Dermis blood vessel endothelial cell (primary cell): ENCODE data around the gene ESRRA. TPM values are rescaled to one million over a fixed set of nuclear protein-coding genes. Genes with fewer than 3 reads are reported as not detected.
"Not testable (repeated sequence)": the region's sequence is repeated elsewhere in the genome, so short reads cannot be mapped to it uniquely, and the experiment has no call there.

Experiments
- DNase-seq: peaks from one replicate; pipeline ENCODE4 v3.0.0; 2010
- total RNA-seq: library from RNA; depleted of rRNA; stranded (reverse); fragments of >200 nt; gene quantifications from 2 replicates; pipeline ENCODE4 v1.2.3, GENCODE V29; 2014

ESRRA gene
- total RNA-seq, 1 donor from 2014 or later = 76.7 TPM

DNA sequence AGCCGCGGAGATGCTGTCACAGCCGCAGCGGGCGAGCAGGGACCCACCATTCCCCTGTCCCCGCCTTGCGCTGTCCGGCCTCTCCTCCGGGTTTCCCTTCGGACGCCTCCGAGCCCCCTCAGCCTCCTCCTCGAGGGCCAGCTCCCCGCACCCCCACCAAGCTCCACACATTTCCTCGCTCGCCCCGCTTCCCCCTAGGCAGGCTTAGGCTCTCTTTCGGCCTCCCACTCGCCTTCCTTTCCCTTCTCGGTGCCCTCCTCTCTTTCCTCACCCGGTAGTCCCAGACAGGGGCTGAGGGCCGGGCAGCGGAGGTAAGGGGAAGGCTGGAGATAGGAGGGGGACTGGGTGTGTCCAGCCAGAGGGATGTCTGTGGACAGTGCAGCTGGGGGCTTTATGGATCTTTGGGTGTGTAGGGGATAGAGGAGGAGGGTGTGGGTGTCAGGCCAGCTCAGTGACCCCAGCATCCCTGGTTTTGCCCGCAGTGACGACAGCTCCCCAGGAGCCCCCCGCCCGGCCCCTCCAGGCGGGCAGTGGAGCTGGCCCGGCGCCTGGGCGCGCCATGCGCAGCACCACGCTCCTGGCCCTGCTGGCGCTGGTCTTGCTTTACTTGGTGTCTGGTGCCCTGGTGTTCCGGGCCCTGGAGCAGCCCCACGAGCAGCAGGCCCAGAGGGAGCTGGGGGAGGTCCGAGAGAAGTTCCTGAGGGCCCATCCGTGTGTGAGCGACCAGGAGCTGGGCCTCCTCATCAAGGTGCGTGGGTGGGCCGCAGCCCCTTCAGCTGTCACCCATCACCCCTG lies 12.7 kb upstream of the ESRRA start:
- DNase-seq = no peak

DNA sequence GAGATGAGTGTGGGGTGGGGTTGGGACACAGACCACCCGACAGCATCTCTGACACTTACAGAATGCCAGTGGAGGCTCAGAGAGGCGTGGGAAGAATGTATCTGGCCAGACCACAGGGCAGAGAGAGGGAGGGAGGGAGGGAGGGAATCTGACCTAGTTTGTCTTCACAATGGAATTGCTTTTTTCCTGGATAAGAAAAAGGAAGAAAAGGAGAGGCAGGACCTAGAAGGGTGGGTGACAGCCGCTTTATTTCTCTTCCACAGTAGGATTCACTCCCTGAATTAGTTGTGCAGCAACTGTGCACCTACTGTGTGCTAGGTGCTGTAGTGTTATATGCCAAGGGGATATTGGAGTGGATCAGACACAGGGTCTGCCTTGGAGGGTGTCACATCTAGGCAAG lies 10.6 kb upstream of the ESRRA start:
- no peak for DNase-seq

DNA sequence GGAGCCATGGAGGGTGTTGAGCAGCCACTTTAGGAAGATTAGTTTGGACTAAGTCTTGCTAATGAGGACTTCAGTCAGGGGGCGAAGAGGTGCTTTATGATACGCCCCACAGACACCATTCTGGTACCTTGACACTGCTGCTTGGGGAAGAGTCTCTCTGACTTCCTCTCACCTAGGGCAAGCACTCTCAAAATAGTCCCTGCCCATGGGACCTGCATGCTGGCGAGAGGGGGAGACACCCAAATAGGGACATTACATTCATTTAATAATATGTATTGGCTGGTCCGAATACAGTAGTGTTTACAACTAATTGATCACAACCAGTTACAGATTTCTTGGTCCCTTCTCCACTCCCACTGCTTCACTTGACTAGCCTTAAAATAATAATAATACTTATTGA lies 9.6 kb upstream of the ESRRA start:
- DNase-seq = no peak

DNA sequence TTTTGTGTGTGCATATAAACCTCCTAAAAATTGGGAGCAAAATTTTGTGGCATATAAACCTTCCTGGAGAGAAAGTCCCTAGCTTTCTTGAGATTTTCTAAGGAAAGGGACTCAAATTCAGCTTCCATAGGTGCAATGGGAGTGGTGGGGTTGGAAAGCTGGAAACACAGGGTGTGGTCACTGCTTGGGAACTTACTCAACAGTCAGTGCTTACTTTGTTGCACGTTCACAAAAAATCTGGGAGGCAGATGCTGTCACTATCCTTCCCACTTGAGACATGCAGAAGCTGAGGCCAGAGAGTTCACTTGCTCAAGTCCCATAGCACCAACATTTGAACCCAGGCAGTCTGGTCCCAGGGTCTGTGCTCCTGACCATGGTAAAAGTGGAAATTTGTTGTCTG lies 9.1 kb upstream of the ESRRA start:
- DNase-seq = no peak

DNA sequence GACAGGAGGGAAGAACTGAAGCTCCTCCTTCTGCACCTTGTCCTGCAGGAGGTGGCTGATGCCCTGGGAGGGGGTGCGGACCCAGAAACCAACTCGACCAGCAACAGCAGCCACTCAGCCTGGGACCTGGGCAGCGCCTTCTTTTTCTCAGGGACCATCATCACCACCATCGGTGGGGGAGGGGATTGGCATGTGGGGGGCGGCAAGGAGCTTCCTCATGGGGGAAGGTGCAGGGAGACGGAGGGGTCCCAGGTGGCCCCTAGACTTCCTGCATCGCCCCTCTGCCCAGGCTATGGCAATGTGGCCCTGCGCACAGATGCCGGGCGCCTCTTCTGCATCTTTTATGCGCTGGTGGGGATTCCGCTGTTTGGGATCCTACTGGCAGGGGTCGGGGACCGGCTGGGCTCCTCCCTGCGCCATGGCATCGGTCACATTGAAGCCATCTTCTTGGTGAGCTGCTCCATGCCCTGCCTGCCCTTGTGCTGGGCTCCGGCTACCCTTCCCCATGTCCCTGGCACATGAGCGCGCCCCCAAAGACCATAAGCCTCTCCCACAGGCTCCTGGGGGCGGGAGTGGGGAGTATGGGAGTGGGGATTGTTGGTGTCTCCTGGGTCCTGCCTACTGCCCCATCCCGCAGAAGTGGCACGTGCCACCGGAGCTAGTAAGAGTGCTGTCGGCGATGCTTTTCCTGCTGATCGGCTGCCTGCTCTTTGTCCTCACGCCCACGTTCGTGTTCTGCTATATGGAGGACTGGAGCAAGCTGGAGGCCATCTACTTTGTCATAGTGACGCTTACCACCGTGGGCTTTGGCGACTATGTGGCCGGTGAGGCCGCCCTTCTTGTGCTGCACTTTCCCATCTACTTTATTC lies 8.3 kb upstream of the ESRRA start:
- DNase-seq = no peak

DNA sequence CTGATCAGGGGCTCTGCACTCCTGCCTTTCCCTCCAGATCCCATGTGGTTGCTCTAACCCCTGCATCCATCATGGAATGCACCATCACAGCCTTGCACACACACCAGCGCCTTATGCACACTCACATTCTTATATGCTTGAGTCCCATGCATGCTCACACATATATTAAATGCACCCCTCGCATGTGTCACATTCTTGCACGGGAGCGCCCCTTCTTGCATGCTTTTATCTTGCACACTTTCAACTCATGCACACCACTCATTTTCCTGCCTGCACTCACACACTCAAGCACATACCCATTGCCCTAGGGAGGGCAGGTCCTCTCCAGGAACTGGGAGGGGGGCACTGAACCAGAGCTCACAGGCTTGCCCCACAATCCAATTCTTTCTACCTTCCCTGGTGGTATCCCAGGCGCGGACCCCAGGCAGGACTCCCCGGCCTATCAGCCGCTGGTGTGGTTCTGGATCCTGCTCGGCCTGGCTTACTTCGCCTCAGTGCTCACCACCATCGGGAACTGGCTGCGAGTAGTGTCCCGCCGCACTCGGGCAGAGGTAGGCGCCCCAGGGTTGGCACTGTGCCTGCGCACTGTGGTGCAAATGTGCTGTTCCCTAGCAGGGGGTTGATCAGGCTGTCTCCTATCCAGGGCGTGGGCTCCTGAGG lies 7.5 kb upstream of the ESRRA start:
- no peak for DNase-seq

DNA sequence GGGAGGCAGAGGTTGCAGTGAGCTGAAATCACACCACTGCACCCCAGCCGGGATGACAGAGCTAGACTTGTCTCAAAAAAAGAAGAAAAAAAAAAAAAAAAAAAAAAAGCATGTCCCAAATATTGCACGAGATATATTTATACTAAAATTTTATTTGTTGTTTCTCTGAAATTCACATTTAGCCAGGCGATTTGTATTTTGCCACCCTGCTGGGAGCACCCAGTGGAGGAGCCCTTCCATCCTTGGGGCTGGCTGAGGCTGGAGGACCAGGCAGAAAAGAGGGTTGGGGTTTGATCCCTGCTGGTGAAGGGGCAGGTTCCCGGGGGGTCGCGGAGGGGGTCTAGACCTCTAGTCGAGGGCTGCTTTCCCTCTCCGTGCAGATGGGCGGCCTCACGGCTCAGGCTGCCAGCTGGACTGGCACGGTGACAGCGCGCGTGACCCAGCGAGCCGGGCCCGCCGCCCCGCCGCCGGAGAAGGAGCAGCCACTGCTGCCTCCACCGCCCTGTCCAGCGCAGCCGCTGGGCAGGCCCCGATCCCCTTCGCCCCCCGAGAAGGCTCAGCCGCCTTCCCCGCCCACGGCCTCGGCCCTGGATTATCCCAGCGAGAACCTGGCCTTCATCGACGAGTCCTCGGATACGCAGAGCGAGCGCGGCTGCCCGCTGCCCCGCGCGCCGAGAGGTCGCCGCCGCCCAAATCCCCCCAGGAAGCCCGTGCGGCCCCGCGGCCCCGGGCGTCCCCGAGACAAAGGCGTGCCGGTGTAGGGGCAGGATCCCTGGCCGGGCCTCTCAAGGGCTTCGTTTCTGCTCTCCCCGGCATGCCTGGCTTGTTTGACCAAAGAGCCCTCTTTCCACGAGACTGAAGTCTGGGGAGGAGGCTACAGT lies 6.1 kb upstream of the ESRRA start:
- DNase-seq = peak; percentile 39

DNA sequence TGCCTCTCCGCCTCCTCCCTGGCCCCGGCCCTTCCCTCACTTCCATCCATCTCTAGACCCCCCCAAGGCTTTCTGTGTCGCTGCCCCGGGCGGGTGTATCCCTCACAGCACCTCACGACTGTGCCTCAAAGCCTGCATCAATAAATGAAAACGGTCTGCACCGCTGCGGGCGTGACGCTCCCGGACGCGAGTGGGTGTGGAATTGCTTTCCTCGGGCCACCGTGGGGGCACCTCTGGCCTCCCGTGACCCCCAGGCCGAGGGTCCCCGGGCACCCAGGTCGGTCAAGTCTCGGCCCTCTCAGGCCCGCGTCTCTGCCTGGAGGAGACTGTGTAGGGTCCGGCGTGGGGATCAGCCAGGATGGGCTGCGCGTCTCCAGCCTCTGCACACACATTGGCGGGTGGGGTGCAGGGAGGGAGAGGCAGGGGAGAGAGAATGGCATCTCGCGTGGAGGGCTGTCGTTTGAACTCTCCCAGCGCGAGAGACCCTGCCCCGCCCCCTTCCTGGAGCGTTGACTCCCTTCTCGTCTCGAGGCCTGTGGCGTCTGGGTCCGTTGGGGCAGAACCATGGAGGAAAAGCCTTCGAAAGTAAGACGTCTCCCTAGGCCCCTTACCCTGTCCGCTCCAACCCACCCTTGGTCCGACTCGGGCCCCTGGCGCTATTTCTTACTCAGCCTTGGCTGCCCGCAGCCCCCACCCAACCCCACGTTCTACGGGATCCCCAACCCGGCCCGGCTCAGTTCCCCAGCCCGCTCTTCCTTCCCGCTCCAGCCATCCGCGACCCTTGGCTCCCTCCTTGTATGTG lies 5.3 kb upstream of the ESRRA start, which contains the start of gene CATSPERZ:
TSS of gene CATSPERZ (plus strand) at position 512 of the 802 bp plus-strand sequence. CDS start at position 565, 53 bp downstream.
- DNase-seq = no peak

DNA sequence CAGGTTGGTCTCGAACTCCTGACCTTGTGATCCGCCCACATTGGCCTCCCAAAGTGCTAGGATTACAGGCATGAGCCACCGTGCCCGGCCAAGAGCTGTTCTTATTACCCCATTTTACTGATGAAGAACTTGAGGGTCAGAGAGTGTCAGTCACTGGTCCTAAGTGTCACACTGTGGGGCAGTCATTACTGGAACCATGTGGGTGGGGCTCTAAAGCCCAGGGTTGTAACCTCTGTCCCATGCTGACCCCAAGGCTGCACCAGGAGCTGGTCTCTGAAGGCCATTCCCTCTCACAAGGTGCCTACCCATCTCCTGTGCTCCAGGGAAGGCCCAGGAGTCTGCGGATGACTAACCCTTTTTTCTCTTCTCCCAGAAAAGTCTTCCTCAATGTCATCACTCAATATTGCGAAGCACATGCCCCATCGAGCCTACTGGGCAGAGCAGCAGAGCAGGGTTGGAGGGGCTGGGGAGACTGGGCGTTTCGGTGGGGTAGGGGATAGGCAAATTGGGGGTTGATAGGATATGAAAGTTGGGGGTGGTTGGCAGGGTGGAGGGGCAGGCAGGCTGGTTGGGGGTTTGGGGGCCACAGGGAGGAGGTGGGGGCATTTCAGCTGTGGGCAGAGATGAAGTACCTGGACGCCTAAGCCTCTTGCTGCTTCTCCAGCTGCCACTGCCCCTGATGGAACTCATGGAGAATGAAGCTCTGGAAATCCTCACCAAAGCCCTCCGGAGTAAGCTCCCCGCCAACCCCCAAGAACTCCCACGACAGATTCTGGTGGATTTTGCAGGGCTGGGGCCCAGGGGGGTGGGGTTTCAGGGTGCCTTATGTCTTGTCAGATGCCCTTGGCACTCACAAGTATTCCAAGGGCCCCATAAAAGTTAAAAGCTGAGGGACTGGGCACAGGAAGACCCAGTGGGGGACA lies 2.0 kb upstream of the ESRRA start:
- DNase-seq = no peak

DNA sequence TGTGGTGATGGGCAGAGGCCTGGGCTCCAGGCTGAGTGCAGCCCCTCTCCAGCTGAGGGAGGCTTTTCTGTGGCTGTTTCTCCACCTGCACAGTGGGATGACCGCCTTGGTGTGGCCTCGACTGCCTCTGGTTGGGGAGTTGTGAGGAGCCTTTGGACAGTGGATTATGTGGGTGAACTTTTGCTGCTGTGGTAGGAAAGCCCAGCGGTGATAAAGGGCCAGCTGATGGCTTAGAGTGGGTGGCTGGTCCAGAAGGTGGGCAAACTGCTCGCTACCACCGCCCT lies 1.4 kb upstream of the ESRRA start:
- no peak for DNase-seq

DNA sequence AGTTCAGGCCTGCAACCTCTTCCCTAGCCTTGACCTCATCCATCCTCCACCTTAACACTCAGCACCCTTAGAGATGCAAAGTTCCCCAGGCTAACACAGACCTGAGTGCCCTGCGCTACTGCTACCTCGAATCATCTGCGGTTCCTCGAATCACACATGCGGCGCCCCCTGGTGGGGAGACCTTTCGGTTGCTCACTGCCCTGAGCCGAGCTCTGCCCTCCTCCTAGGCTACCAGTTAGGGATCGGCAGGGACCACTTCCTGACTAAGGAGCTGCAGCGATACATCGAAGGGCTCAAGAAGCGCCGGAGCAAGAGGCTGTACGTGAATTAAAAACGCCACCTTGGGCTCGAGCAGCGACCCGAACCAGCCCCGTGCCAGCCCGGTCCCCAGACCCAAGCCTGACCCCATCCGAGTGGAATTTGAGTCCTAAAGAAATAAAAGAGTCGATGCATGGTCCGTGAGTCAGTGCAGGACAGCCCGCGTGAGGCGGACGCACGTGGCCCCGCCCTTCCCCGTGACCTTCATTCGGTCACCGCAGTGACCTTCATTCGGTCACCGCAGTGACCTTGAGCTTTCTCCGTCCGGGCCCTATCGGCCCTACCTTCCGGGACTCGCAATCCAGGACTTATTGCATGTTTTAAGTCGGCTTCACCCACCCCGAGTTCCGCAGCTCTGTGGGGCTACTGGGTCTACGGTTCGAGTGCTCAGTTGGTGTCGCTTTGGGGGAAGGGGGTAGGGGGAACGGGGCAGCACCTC lies 830 bp upstream of the ESRRA start:
- peak; percentile 95 for DNase-seq

DNA sequence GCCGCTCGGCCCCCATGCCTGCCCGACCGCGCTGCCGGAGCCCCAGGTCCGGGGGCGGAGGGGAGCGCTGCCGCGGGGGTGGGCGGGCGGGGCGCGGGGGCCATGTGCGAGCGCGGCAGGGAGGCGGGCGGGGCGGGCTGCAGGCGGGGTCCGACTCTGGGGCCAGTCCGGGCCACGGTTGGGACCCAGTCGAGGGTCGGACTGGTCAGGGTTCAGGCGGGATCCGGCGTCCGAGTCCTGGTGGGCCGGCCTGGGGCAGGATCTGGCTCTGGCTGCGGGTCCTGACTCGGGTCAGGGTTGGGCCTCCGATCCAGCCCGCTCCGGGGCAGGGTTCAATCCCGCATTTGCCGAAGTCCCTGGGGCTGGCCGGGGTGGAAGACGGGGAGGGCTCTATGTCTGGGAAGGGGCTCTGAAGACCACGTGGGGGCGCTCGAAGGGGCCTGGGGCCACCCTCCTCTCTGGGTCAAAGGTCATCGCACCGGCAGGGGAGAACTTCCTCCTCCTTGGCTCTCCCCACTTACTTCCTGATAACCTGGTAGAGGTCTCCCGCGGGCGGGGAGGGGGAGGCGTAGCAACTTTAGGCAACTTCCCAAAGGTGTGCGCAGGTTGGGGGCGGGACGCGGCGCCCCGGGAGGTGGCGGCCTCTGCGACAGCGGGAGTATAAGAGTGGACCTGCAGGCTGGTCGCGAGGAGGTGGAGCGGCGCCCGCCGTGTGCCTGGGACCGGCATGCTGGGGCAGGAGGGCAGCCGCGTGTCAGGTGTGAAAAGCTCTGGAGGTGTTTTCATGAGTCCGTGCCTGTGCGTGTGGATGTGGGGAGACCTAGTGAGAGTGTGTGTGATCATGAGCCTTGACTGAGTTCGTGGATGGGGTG lies 603 bp downstream of the ESRRA start:
- DNase-seq = peak; percentile 57

DNA sequence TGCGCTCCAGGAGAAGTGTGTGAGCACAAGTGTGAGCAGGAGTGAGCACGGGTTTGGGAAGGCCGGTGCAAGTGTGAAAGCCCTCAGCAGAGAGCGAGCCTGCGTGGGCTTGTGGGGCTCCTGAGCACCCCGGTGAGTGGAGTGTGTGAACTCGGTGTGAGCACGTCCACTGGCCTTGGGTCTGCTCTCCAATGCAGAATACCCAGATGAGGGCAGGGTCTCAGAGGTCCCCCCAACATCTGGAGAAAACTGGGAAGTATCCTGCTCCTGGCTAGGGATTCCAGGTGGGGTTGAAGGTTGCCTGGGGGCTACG lies 1.2 kb downstream of the ESRRA start:
- DNase-seq = no peak

DNA sequence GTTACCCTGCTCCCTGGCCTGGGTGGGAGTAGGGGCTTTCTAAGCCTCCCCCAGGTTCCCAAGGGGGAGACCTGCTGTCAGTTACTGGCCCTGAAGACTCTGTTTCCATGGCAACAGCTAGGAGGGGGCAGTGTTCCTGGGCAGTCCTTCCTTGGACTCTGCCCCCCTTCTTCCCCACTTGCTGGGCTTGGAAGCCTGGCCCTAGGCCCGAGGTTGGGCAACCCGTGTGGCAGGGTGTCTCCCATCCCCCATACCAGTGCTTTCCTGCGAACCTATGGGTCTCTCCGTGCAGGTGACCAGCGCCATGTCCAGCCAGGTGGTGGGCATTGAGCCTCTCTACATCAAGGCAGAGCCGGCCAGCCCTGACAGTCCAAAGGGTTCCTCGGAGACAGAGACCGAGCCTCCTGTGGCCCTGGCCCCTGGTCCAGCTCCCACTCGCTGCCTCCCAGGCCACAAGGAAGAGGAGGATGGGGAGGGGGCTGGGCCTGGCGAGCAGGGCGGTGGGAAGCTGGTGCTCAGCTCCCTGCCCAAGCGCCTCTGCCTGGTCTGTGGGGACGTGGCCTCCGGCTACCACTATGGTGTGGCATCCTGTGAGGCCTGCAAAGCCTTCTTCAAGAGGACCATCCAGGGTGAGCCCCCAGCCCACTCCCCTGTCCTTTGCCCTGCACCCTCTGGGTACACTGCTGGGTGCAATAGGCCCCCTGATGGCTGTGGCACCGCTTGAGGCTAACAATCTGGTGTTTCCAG lies 1.7 kb downstream of the ESRRA start:
- DNase-seq = no peak

DNA sequence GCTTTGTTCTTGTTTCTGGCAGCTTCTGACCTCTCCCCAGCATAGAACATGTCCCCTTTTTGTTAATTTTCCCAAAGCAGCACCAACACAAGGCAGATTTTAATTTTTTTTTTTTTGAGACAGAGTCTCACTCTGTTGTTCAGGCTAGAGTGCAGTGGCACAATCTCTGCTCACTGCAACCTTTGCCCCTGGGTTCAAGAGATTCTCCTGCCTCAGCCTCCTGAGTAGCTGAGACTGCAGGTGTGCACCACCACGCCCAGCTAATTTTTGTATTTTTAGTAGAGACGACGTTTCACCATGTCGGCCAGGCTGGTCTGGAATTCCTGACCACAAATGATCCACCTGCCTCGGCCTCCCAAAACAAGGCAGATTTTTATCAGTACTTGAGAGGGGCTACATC lies 2.5 kb downstream of the ESRRA start:
- DNase-seq = not testable (repeated sequence)

DNA sequence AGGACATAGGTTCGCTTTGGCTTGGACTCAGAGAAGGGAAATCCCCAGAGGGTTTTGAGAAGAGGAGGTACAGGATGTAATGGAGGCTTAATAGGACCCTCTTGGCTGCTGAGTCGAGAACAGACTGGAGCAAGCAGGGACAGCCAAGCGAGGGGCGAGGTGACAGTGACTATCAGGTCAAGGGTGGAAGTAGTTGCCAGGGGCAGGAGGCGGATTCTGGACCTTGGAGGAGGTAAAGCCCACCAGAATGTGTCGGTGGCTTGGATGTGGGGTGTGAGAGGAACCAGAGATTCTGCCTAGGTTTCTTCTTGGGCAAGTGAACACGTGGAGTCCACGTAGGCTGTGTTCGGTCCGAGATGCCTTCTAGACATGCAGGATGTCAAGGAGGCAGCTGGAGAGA lies 7.6 kb downstream of the ESRRA start:
- DNase-seq = no peak

DNA sequence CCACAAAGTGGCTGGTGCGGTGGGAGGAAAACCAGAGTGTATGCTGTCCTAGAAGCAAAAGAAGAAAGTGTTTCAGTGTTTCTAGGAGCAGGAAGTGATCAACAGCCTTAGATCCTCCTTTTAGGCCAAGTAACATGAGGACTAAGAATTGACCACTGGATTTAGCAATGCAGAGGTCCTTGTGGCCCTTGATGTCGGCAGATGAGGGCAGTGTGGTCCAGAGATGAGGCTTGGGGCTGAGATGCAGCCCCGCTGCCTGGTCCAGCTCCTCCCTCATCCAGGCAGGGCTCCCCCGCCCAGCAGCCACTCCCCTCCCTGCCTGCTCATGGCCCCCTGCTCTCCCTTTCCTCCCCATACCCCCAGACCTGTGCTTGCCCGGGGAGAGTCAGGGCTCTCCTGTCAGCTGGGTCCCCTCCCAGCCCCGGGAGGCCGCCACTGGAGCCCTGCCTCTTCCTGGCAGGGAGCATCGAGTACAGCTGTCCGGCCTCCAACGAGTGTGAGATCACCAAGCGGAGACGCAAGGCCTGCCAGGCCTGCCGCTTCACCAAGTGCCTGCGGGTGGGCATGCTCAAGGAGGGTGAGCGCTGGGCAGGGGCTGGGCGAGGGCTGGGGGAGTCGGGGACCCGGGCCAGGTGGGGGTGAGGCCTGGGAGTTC lies 8.3 kb downstream of the ESRRA start:
- no peak for DNase-seq
